Lower lobe of right lung (tissue), 2 donors: ENCODE data around the gene TGFBRAP1. TPM values are rescaled to one million over a fixed set of nuclear protein-coding genes. Genes with fewer than 3 reads are reported as not detected.

ENCODE experiments used
- ATAC-seq, 2 donors: fragments of 200-7000 bp; cut with Tn5 transposase; one replicate each; pipeline ENCODE4 v1.9.1; 2020 to 2022; ENCODE audit warnings: mild to moderate bottlenecking in 2 of 2, moderate library complexity in 2 of 2
- DNase-seq: peaks from one replicate; pipeline ENCODE4 v3.0.0-alpha.2; 2020
- H3K27ac ChIP-seq: fragments of 200-600 bp; one replicate; pipeline ENCODE4 v1.8.0; 2022
- H3K27me3 ChIP-seq: fragments of 200-600 bp; one replicate; pipeline ENCODE4 v1.8.0; 2022; ENCODE audit warnings: low read depth
- H3K36me3 ChIP-seq: fragments of 200-600 bp; one replicate; pipeline ENCODE4 v1.8.0; 2022; ENCODE audit warnings: mild to moderate bottlenecking
- H3K4me1 ChIP-seq: fragments of 200-600 bp; one replicate; pipeline ENCODE4 v1.8.0; 2022
- H3K4me3 ChIP-seq: fragments of 200-600 bp; one replicate; pipeline ENCODE4 v1.8.0; 2022; ENCODE audit warnings: mild to moderate bottlenecking
- H3K9me3 ChIP-seq: fragments of 200-600 bp; one replicate; pipeline ENCODE4 v1.8.0; 2022
- CTCF ChIP-seq: fragments of 200-600 bp; IDR thresholded peaks from one replicate; pipeline ENCODE4 v1.8.0; 2022; ENCODE audit warnings: antibody characterized with exemption, mild to moderate bottlenecking
- intact Hi-C: fragments of 100-400 bp; cut with DNase I; formaldehyde crosslinking; loops from one replicate; pipeline ENCODE4 v1.11.0; 2022
- total RNA-seq: library from RNA; stranded (reverse); fragmentation: NEBNext Ultra II Directional; extraction: Animal tissue kit (Norgen Biotek cat#: 25700); gene quantifications from one replicate; pipeline ENCODE4 v1.2.1, GENCODE V29; 2021
- donor health status: DM: no; HTN: yes; CAD: no; lungs with severe emphysema.

Gene TGFBRAP1
- total RNA-seq, 1 donor from 2014 or later, result 19.4 TPM

- no peak overlapping the region for H3K4me3 ChIP-seq
- intact Hi-C loops, result no loop called here
- H3K27ac ChIP-seq, result no peak overlapping the region
- H3K9me3 ChIP-seq, result no peaks in the 10 kb centered on the region
- DNase-seq (no peak), ATAC-seq (no peak)
- no peaks in the 10 kb centered on the region for H3K4me1 ChIP-seq
- peaks cover 94% of the 10 kb centered on the region for H3K36me3 ChIP-seq
- no peak for TF ChIP-seq CTCF
- H3K27me3 ChIP-seq, result no peaks in the 10 kb centered on the region
Measured at GRCh38 chr2:105294046-105294445, 35.5 kb downstream of the TGFBRAP1 start.

DNA sequence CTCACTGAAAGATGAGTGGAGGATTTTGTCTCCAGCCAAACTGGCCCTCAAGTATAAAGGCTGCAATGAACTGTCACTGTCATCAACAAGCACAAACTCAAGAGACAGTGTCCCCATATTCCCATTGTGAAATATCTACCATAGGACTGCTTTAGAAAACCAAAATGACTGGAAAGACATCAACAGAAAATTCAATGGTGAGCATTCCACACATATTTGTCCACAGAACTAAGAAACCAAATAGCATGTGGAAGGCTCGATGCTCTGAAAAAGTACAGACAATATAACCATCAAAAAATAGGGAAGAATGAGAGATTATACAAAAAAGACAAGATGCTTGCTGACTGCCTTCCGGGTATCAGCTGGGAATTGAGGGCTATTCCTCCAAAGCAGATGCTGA, 37.6 kb downstream of the TGFBRAP1 start:
- Histone ChIP-seq H3K27me3 (no peaks in the 10 kb centered on the region), H3K27ac (no peak overlapping the region), H3K9me3 (no peaks in the 10 kb centered on the region), H3K36me3 (peaks cover 88% of the 10 kb centered on the region), H3K4me3 (no peak overlapping the region), H3K4me1 (no peaks in the 10 kb centered on the region)
- intact Hi-C loops, result no loop called here
- DNase-seq (no peak), ATAC-seq (no peak)
- TF ChIP-seq CTCF, result no peak

- no peaks in the 10 kb centered on the region for H3K9me3 ChIP-seq
- intact Hi-C loops, result no loop called here
- H3K27me3 ChIP-seq, result no peaks in the 10 kb centered on the region
- no peak overlapping the region for H3K4me3 ChIP-seq
- H3K27ac ChIP-seq, result no peak overlapping the region
- no peak for ATAC-seq
- H3K36me3 ChIP-seq, result peaks cover 90% of the 10 kb centered on the region
- no peak for DNase-seq
- no peaks in the 10 kb centered on the region for H3K4me1 ChIP-seq
- TF ChIP-seq CTCF, result no peak
Measured at GRCh38 chr2:105290981-105291660, 38.4 kb downstream of the TGFBRAP1 start.

DNA sequence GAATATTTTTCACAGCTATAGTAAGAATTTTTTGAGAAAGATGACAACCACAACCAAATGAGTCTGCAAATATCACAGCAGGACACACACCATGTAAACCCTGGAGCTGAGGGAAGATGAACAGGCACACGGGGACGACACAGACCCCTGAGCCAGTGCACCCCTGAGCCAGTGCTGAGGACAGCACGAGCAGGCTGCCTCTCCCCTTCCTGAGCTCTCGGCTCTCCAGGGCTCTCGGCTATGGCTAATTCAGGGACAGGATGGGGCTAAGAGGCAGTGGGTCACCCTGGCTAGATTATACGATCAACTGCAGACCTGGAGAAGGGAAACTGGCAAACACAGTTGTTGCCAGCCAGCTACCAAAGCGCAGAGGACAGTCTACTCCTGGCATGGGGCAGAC, 41.4 kb downstream of the TGFBRAP1 start:
- no peak for TF ChIP-seq CTCF
- H3K27ac ChIP-seq, result no peak overlapping the region
- H3K36me3 ChIP-seq, result peaks cover 89% of the 10 kb centered on the region
- H3K27me3 ChIP-seq, result no peaks in the 10 kb centered on the region
- DNase-seq (no peak), ATAC-seq (peak in 1 of 2 donors; percentile 9)
- intact Hi-C loops, result no loop called here
- H3K9me3 ChIP-seq, result no peaks in the 10 kb centered on the region
- no peak overlapping the region for H3K4me3 ChIP-seq
- no peaks in the 10 kb centered on the region for H3K4me1 ChIP-seq

DNA sequence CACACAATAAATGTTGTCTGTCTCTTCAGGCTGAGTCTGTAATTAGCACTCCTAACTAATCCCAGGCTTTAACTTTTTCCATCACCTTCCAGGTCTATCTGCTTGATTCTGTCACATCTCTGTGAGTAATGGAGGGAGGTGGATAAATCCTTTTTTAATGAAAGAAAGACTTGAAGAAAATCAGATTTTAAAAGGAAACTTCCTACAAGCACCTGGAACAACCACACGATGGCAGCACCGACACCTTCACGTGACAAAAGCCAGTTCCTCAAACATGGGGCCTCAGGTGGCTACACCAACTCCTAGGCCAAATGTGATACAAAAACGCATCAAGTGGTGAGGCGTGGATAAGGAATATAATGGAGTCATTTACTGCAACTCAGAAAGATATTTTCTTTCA, 41.8 kb downstream of the TGFBRAP1 start:
- Histone ChIP-seq H3K27me3 (no peaks in the 10 kb centered on the region), H3K36me3 (peaks cover 89% of the 10 kb centered on the region), H3K9me3 (no peaks in the 10 kb centered on the region), H3K4me3 (no peak overlapping the region), H3K27ac (no peak overlapping the region), H3K4me1 (no peaks in the 10 kb centered on the region)
- TF ChIP-seq CTCF, result peak; percentile 34
- intact Hi-C loops, result no loop called here
- DNase-seq, result no peak
- ATAC-seq, result no peak
